ENCODE results near the gene C11orf68. TPM values are rescaled to one million over a fixed set of nuclear protein-coding genes. Genes with fewer than 3 reads are reported as not detected.

The C11orf68 gene
- total and polyA plus RNA-seq, 2 of the 8 experiments (the other 6 are each of a cell fraction or from before 2014, with no cell fraction given) = 24.0 to 51.2 TPM

GRCh38 chr11:65920372-65920802, 1.5 kb upstream of the C11orf68 start:
- DNase-seq (ENCODE audit: low read depth in 1 of 2, low spot score in 2 of 2) (no peak), FAIRE-seq (no peak)
- WGBS, 2 experiments (ENCODE audit: extremely low coverage in 1 of 2, insufficient coverage in 1 of 2, insufficient read length in 1 of 2, insufficient replicate concordance in 2 of 2, low coverage in 1 of 2, low lambda C conversion rate in 2 of 2, missing lambda C conversion rate in 1 of 2) = 95% methylated on average over 15 of the region's 15 CpGs; no CpG with 5 or more reads in 1 of the 2 experiments
- ChIA-PET POLR2A (ENCODE audit: partially characterized antibody) (interaction anchor here (0.9 to 1.4 kb wide), 3 partner anchors 19 to 61 kb away, joined by 3 to 5 read pairs (median 3); no protein-coding TSS in a partner anchor), CTCF (ENCODE audit: partially characterized antibody) (interaction anchor here (1.0 to 2.1 kb wide), 4 partner anchors 25 to 46 kb away, joined by 3 to 6 read pairs (median 4); partner anchors contain the start of genes FIBP and TSGA10IP)
- Histone ChIP-seq H3K9ac (replicated peaks in 1 of 4; ENCODE audit: extremely low read depth in 1 of 4, low read depth in 3 of 4, low read length in 3 of 4) (peak overlapping the region in 3 of 4 experiments; percentile 29 to 61 (median 50); a peak in 4 of 7 replicates), H3K79me1 (ENCODE audit: low read depth, low read length) (peaks cover 7% of the 10 kb centered on the region; the same call in 1 of the 2 replicates), H3K23me2 (ENCODE audit: low read depth, low read length) (peaks cover 13% of the 10 kb centered on the region; the same call in 1 of the 2 replicates), H2BK120ac (replicated peaks; ENCODE audit: low read depth, low read length) (no peak overlapping the region), H2AFZ (ENCODE audit: low read length) (no peak overlapping the region), H2BK5ac (ENCODE audit: low read depth, low read length) (no peak overlapping the region), H3K27me3 (replicated peaks in 1 of 4; ENCODE audit: control insufficient read depth in 3 of 4, extremely low read depth in 1 of 4, insufficient read depth in 3 of 4, low read length in 3 of 4) (no peaks in the 10 kb centered on the region), H2BK12ac (ENCODE audit: low read depth, low read length) (0 out of 2 replicates have a peak overlapping the region, but pooled peaks have one; percentile 27), H3K4me2 (ENCODE audit: insufficient read depth in 1 of 2, low read depth in 2 of 2, low read length in 2 of 2) (peak overlapping the region; percentile 74 to 86), H4K20me1 (replicated peaks in 1 of 2; ENCODE audit: control insufficient read depth in 1 of 2, insufficient read depth in 2 of 2, low read length in 2 of 2) (peaks cover 0 to 3% of the 10 kb centered on the region in 2 experiments), H3K14ac (ENCODE audit: insufficient read length) (no peak overlapping the region), H2AK5ac (ENCODE audit: low read depth, low read length) (no peak overlapping the region), H3K79me2 (ENCODE audit: control insufficient read depth in 1 of 2, insufficient read depth in 2 of 2, low read length in 2 of 2) (peaks cover 0 to 7% of the 10 kb centered on the region in 2 experiments; a peak in 2 of 4 replicates), H3K4me3 (ENCODE audit: extremely low read depth in 1 of 4, insufficient read depth in 2 of 4, low read depth in 3 of 4, low read length in 4 of 4) (peak overlapping the region; percentile 56 to 79 (median 68)), H3K9me3 (ENCODE audit: insufficient read depth in 2 of 2, low read depth in 1 of 2, low read length in 1 of 2) (no peaks in the 10 kb centered on the region), H4K5ac (ENCODE audit: insufficient read length, low read depth, low read length) (no peak overlapping the region), H4K8ac (ENCODE audit: extremely low read depth, insufficient read depth, low read length) (peak overlapping the region; percentile 72; the same call in 1 of the 2 replicates), H2BK15ac (ENCODE audit: low read length) (no peak overlapping the region), H3K36me3 (ENCODE audit: control insufficient read depth in 2 of 4, insufficient read depth in 4 of 4, low read length in 3 of 4) (peaks cover 0 to 8% (median 5%) of the 10 kb centered on the region in 4 experiments; a peak in 4 of 8 replicates), H3K4me1 (replicated peaks in 1 of 4; ENCODE audit: control insufficient read depth in 3 of 4, insufficient read depth in 4 of 4, low read length in 3 of 4) (peaks cover 0 to 19% (median 13%) of the 10 kb centered on the region in 4 experiments; a peak in 4 of 7 replicates), H3K23ac (ENCODE audit: insufficient read length) (no peak overlapping the region), H4K91ac (replicated peaks; ENCODE audit: insufficient read length, low read length) (no peak overlapping the region), H3K18ac (ENCODE audit: extremely low read depth, low read length) (no peak overlapping the region), H3K56ac (replicated peaks; ENCODE audit: insufficient read length, low read depth, low read length) (no peak overlapping the region), H3K4ac (replicated peaks; ENCODE audit: insufficient read length, low read depth, low read length) (no peak overlapping the region), H3K27ac (ENCODE audit: low read depth, low read length) (no peak overlapping the region), H2BK20ac (ENCODE audit: low read length) (no peak overlapping the region)
- TF ChIP-seq EZH2 (IDR thresholded peaks at IDR 0.05; ENCODE audit: low read depth, low read length, severe bottlenecking) = no peak
- TF ChIP-seq POLR2AphosphoS5 (IDR thresholded peaks at IDR 0.05; ENCODE audit: low read depth, low read length) = no peak
- no peak for TF ChIP-seq CTBP2 (IDR thresholded peaks at IDR 0.05; ENCODE audit: borderline replicate concordance, insufficient read depth, insufficient read length, low read length)
- TF ChIP-seq, protein P1, sequence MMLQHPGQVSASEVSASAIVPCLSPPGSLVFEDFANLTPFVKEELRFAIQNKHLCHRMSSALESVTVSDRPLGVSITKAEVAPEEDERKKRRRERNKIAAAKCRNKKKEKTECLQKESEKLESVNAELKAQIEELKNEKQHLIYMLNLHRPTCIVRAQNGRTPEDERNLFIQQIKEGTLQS (IDR thresholded peaks at IDR 0.05; ENCODE audit: insufficient read depth, low read depth, low read length) = no peak
- TF ChIP-seq POLR2A (IDR thresholded peaks at IDR 0.05; ENCODE audit: control extremely low read depth in 1 of 2, low read depth in 2 of 2, low read length in 2 of 2) = no peak
- no peak for TF ChIP-seq CHD2 (IDR thresholded peaks at IDR 0.05; ENCODE audit: low read length)
- TF ChIP-seq RXRA (IDR thresholded peaks at IDR 0.05; ENCODE audit: insufficient read depth, low read depth, low read length) = no peak
- TF ChIP-seq, protein P2, sequence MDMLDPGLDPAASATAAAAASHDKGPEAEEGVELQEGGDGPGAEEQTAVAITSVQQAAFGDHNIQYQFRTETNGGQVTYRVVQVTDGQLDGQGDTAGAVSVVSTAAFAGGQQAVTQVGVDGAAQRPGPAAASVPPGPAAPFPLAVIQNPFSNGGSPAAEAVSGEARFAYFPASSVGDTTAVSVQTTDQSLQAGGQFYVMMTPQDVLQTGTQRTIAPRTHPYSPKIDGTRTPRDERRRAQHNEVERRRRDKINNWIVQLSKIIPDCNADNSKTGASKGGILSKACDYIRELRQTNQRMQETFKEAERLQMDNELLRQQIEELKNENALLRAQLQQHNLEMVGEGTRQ (IDR thresholded peaks at IDR 0.05; ENCODE audit: low read length) = no peak
- TF ChIP-seq YY1 (IDR thresholded peaks at IDR 0.05; ENCODE audit: low read depth, low read length) = no peak
- no peak for TF ChIP-seq NRF1 (IDR thresholded peaks at IDR 0.05; ENCODE audit: low read depth, low read length)
- no peak for TF ChIP-seq RFX5 (IDR thresholded peaks at IDR 0.05; ENCODE audit: borderline replicate concordance, low read depth, low read length)
